CD4-positive, alpha-beta T cell treated with Interleukin-10 for 1 hour (primary cell): ENCODE results near the gene KRTAP5-11.
"Not testable (repeated sequence)": the region's sequence is repeated elsewhere in the genome, so short reads cannot be mapped to it uniquely, and the experiment has no call there.

Experiments used
- DNase-seq: peaks from one replicate; pipeline ENCODE4 v3.0.0-alpha.2; 2020

The KRTAP5-11 gene

GRCh38 chr11:71554996-71555395 is 27.7 kb downstream of the KRTAP5-11 start:
- DNase-seq = no peak

GRCh38 chr11:71551711-71552110 is 31.0 kb downstream of the KRTAP5-11 start:
- DNase-seq = no peak

DNA sequence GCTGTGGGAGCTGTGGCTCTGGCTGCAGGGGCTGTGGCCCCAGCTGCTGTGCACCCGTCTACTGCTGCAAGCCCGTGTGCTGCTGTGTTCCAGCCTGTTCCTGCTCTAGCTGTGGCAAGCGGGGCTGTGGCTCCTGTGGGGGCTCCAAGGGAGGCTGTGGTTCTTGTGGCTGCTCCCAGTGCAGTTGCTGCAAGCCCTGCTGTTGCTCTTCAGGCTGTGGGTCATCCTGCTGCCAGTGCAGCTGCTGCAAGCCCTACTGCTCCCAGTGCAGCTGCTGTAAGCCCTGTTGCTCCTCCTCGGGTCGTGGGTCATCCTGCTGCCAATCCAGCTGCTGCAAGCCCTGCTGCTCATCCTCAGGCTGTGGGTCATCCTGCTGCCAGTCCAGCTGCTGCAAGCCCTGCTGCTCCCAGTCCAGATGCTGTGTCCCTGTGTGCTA is 33.9 kb downstream of the KRTAP5-11 start:
- DNase-seq = no peak

GRCh38 chr11:71548120-71548519 is 34.6 kb downstream of the KRTAP5-11 start, which contains the start of gene KRTAP5-9:
Gene KRTAP5-9, plus strand, starts transcription at chr11:71548420. Its CDS starts 238 bp downstream, at chr11:71548658.
- DNase-seq = no peak

DNA sequence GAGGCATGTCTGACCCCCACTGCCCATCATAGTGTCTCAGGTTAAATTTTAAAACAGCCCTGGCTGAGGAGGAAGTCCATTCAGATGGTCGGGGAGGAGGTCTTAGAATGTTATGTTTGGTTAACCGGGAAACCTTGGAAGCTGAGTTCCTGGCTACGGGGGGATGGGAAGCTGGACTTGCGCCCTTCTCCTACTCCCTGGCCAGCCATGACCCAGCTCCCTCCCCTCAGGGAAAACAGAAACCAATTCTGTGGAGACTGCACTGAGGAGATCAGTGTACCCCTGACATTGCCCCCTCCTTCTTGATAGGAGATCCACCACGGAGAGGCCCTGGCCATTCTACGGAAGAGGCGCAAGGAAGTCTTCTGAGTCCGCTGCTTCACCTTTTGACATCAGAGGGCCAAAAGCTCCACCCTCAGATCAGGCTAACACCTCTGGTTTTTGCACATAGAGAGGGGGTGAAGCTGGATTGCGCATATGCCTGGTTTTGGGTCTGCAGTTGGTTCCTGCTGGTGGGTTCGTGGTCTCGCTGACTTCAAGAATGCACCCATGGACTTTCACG is 37.2 kb downstream of the KRTAP5-11 start:
- DNase-seq = no peak

DNA sequence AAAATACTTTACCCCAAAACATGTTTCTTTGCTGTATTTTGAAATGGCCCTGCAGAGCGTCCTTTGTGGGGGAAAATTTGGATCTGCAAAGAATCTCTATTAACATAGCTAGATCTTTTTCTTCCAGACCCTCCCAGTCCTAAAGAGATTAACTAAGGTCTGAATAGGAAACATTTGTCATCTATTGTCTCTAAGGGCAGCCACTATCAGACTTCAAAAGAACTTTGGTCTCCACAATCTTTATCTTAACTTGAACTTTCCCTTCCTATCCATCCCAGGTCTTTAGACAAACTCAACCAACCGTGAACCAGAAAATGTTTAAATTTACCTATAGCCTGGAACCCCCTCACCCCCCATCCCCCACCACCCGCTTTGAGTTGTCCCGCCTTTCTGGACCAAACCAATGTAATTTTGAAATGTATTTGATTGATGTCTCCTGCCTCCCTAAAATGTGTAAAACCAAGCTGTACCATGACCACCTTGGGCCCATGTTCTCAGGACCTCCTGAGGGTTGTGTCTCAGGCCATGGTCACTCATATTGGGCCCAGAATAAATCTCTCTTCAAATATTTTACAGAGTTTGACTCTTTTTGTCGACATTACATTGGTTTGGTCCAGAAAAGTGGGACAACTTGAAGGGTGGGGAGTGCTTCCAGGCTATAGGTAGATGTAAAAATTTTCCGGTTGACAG is 38.0 kb downstream of the KRTAP5-11 start:
- no peak for DNase-seq

GRCh38 chr11:71543866-71544265 is 38.8 kb downstream of the KRTAP5-11 start:
- DNase-seq = no peak

- no peak for DNase-seq
Observed at GRCh38 chr11:71542879-71543777, 39.5 kb downstream of the KRTAP5-11 start.

DNA sequence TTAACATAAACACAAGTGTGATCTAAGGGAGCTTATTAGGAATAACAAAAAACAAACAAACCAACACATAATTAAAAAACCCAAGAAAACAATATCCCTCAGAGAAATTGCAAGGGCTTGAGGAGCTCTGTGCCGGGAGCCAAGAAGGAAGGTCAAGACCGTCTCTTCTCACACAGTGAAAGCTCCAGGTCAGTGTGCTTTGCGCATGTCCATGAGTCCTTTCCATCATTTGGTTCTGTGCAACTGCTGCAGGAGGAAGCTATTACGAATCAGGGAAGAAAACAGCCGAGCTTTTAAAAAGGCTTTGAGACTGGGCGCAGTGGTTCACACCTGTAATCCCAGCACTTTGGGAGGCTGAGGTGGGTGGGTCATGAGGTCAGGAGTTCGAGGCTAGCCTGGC is 40.3 kb downstream of the KRTAP5-11 start:
- no peak for DNase-seq

GRCh38 chr11:71540521-71541304 is 42.0 kb downstream of the KRTAP5-11 start:
- DNase-seq = not testable (repeated sequence)

- not testable (repeated sequence) for DNase-seq
Observed at GRCh38 chr11:71539971-71540370, 42.7 kb downstream of the KRTAP5-11 start.

DNA sequence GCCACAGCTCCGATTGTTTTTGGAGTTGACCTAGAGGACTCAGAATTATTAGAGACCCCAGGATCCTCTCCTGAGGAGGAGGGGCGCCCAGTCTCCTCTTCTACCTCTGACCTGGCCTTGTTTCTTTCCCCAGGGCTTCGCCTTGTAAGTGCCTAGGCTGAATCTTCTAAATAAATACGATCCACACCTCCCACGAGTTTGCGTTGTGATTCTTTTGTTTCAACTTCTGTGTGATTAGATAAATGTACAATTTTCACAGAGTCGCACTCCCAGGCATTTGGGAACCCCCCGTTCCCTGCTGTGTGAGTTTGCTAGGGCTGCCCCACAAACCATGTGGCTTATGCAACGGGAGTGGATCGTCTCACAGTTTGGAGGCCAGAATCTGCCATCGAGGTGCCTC is 43.7 kb downstream of the KRTAP5-11 start:
- DNase-seq = no peak

GRCh38 chr11:71538666-71538990 is 44.0 kb downstream of the KRTAP5-11 start:
- DNase-seq = no peak

GRCh38 chr11:71537977-71538665 is 44.6 kb downstream of the KRTAP5-11 start, which contains the start of gene KRTAP5-8:
Gene KRTAP5-8, plus strand, starts transcription at chr11:71538025. Its CDS starts 31 bp downstream, at chr11:71538056.
- not testable (repeated sequence) for DNase-seq

DNA sequence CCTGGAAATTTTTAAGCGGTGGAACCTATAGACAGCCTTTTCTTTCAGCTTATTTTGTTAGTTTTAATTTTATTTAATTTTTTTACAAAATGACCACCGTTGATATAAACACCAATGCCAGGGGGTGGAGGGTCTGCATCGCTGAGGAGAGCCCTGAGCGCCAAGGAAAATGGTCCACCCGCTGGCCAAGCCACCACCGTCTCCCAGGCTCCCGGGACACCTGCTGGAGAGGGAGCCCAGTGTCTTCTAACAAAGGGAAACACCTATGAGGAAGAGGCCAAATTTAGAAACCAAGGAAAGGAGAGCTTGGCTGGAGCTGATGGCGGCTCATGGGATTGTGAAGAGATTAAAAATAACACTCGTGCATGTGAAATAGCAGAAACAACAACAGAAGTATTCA is 45.1 kb downstream of the KRTAP5-11 start:
- no peak for DNase-seq

GRCh38 chr11:71535825-71536224 is 46.9 kb downstream of the KRTAP5-11 start:
- no peak for DNase-seq

DNA sequence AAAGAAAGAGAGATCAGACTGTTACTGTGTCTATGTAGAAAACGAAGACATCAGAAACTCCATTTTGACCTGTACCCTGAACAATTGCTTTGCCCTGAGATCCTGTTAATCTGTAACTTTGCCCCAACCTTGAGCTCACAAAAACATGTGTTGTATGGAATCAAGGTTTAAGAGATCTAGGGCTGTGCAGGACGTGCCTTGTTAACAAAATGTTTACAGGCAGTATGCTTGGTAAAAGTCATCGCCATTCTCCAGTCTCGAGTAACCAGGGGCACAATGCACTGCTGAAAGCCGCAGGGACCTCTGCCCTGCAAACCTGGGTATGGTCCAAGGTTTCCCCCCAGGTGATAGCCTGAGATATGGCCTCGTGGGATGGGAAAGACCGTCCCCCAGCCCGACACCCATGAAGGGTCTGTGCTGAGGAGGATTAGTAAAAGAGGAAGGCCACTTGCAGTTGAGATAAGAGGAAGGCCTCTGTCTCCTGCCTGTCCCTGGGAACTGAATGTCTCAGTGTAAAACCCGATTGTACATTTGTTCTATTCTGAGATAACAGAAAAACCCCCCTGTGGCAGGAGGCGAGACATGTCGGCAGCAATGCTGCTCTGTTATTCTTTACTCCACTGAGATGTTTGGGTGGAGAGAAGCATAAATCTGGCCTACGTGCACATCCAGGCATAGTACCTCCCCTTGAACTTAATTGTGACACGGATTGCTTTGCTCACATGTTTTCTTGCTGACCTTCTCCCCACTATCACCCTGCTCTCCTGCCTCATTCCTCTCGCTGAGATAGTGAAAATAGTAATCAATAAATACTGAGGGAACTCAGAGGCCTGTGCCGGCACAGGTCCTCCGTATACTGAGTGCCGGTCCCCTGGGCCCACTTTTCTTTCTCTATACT is 47.7 kb downstream of the KRTAP5-11 start:
- not testable (repeated sequence) for DNase-seq

- DNase-seq = no peak
Observed at GRCh38 chr11:71532036-71532610, 50.6 kb downstream of the KRTAP5-11 start.
